HepG2 (cell line): ENCODE measurements around the gene SPATS2. TPM values are rescaled to one million over a fixed set of nuclear protein-coding genes. Genes with fewer than 3 reads are reported as not detected.

Experiments
- ESRRA ChIP-seq: sonication (generic); formaldehyde crosslinking; IDR thresholded peaks from 2 replicates; pipeline ENCODE4 v1.5.1; 2020; ENCODE audit warnings: mild to moderate bottlenecking, low read depth, missing genetic modification reagents
- ETV5 ChIP-seq: IDR thresholded peaks from 2 replicates; pipeline ENCODE4 v1.6.1; 2018; ENCODE audit warnings: missing biosample characterization, missing genetic modification reagents, inconsistent platforms, borderline replicate concordance
- FLYWCH1 ChIP-seq: sonication (generic); formaldehyde crosslinking; IDR thresholded peaks from 2 replicates; pipeline ENCODE4 v1.8.1; 2023; ENCODE audit warnings: mild to moderate bottlenecking, missing genetic modification reagents
- FOXK1 ChIP-seq: sonication (generic); formaldehyde crosslinking; IDR thresholded peaks from 2 replicates; pipeline ENCODE4 v1.4.0; 2020; ENCODE audit warnings: low read depth, missing genetic modification reagents, borderline replicate concordance
- FOXO4 ChIP-seq: sonication (generic); formaldehyde crosslinking; conservative IDR thresholded peaks from 2 replicates; pipeline ENCODE4 v1.8.1; 2023; ENCODE audit warnings: missing genetic modification reagents
- GATAD2A ChIP-seq: IDR thresholded peaks from 2 replicates; pipeline ENCODE4 v1.6.1; 2016
- RAD21 ChIP-seq: fragments of 450-650 bp; formaldehyde crosslinking; IDR thresholded peaks from 2 replicates; pipeline ENCODE4 v1.5.0; 2020; ENCODE audit warnings: mild to moderate bottlenecking
- RCOR2 ChIP-seq: IDR thresholded peaks from 2 replicates; pipeline ENCODE4 v1.6.1; 2016; ENCODE audit warnings: missing biosample characterization, missing genetic modification reagents
- RXRB ChIP-seq: IDR thresholded peaks from 2 replicates; pipeline ENCODE4 v1.6.1; 2016; ENCODE audit warnings: borderline replicate concordance, missing genetic modification reagents, missing compliant biosample characterization
- SIX1 ChIP-seq: sonication (generic); formaldehyde crosslinking; IDR thresholded peaks from 2 replicates; pipeline ENCODE4 v1.4.0; 2020; ENCODE audit warnings: missing genetic modification reagents, borderline replicate concordance
- SRSF9 ChIP-seq: fragments of 200-400 bp; formaldehyde crosslinking; IDR thresholded peaks from 2 replicates; pipeline ENCODE4 v1.6.1; 2018; ENCODE audit warnings: borderline replicate concordance, mild to moderate bottlenecking, low read depth, low read length; ENCODE audit not compliant: insufficient read depth, poor library complexity, severe bottlenecking
- TRIM24 ChIP-seq: sonication (generic); formaldehyde crosslinking; IDR thresholded peaks from 2 replicates; pipeline ENCODE4 v1.8.0; 2022; ENCODE audit warnings: mild to moderate bottlenecking, missing genetic modification reagents
- ZBTB1 ChIP-seq: sonication (generic); formaldehyde crosslinking; IDR thresholded peaks from 2 replicates; pipeline ENCODE4 v1.4.0; 2020; ENCODE audit warnings: missing genetic modification reagents, borderline replicate concordance
- ZFYVE20 ChIP-seq: sonication (generic); formaldehyde crosslinking; IDR thresholded peaks from 2 replicates; pipeline ENCODE4 v1.8.0; 2023; ENCODE audit warnings: low read depth, mild to moderate bottlenecking, moderate library complexity, missing genetic modification reagents, borderline replicate concordance
- ZMYM2 ChIP-seq: sonication (generic); formaldehyde crosslinking; IDR thresholded peaks from 2 replicates; pipeline ENCODE4 v1.8.0; 2022; ENCODE audit warnings: mild to moderate bottlenecking, missing genetic modification reagents
- ZNF180 ChIP-seq: sonication (generic); formaldehyde crosslinking; IDR thresholded peaks from 2 replicates; pipeline ENCODE4 v1.4.0; 2020; ENCODE audit warnings: low read depth, missing genetic modification reagents, borderline replicate concordance
- ZNF205 ChIP-seq: IDR thresholded peaks from 2 replicates; pipeline ENCODE4 v1.6.1; 2018; ENCODE audit warnings: missing biosample characterization, missing genetic modification reagents
- ZNF253 ChIP-seq: sonication (generic); formaldehyde crosslinking; IDR thresholded peaks from 2 replicates; pipeline ENCODE4 v1.8.0; 2022; ENCODE audit warnings: mild to moderate bottlenecking, missing genetic modification reagents, borderline replicate concordance
- ZNF362 ChIP-seq: sonication (generic); formaldehyde crosslinking; IDR thresholded peaks from 2 replicates; pipeline ENCODE4 v1.4.0; 2020; ENCODE audit warnings: missing genetic modification reagents, mild to moderate bottlenecking, borderline replicate concordance
- ZNF44 ChIP-seq: sonication (generic); formaldehyde crosslinking; IDR thresholded peaks from 2 replicates; pipeline ENCODE4 v1.5.1; 2020; ENCODE audit warnings: mild to moderate bottlenecking, missing genetic modification reagents
- ZNF546 ChIP-seq: sonication (generic); formaldehyde crosslinking; conservative IDR thresholded peaks from 2 replicates; pipeline ENCODE4 v1.8.1; 2023; ENCODE audit warnings: mild to moderate bottlenecking, missing genetic modification reagents
- ZNF709 ChIP-seq: sonication (generic); formaldehyde crosslinking; IDR thresholded peaks from 2 replicates; pipeline ENCODE4 v1.5.0; 2020; ENCODE audit warnings: mild to moderate bottlenecking, missing genetic modification reagents
- ZNF747 ChIP-seq: sonication (generic); formaldehyde crosslinking; IDR thresholded peaks from 2 replicates; pipeline ENCODE4 v1.8.1; 2023; ENCODE audit warnings: missing genetic modification reagents, mild to moderate bottlenecking, borderline replicate concordance
- ZZZ3 ChIP-seq: sonication (generic); formaldehyde crosslinking; IDR thresholded peaks from 2 replicates; pipeline ENCODE4 v1.4.0; 2020; ENCODE audit warnings: missing genetic modification reagents, mild to moderate bottlenecking, borderline replicate concordance
- polyA plus RNA-seq, 8 experiments: library from polyadenylated mRNA; depleted of rRNA in 3 of 8; stranded (reverse) in 7 of 8; unstranded in 1 of 8; fragments of >200 nt; fragmentation: Illumina TruSeq in 4 of 8; extraction: Trizol in 4 of 8; gene quantifications; 2 replicates each; pipeline versions ENCODE4 v1.2.1 to v1.2.3, GENCODE V29; 2011 to 2016; ENCODE audit warnings: low read depth in 4 of 8, missing spikeins in 1 of 8, mixed read lengths in 1 of 8; ENCODE audit not compliant: insufficient read depth in 1 of 8
- total RNA-seq, 5 experiments: library from RNA; depleted of rRNA; stranded (reverse); fragments of >200 nt; fragmentation: Illumina TruSeq; extraction: Trizol; gene quantifications; 2 replicates each; pipeline ENCODE4 v1.2.3, GENCODE V29; 2016; ENCODE audit warnings: low read depth in 1 of 5
- TF ChIP-seq, protein P1 (sequence below): sonication (generic); formaldehyde crosslinking; IDR thresholded peaks from 2 replicates; pipeline ENCODE4 v1.8.0; 2022; ENCODE audit warnings: mild to moderate bottlenecking, missing genetic modification reagents, moderate library complexity

SPATS2 gene
- total and polyA plus RNA-seq, 2 of the 13 experiments (the other 11 are each of a cell fraction or from before 2014, with no cell fraction given), result 19.3 to 28.1 TPM

GRCh38 chr12:49567611-49568441 is 200.6 kb downstream of the SPATS2 start, which contains the start of gene MCRS1 (continued):
- TF ChIP-seq ZNF546 (CRISPR knock-in tag), result no peak
- no peak for TF ChIP-seq RAD21 (CRISPR knock-in tag)
- peak; percentile 48; the same call in 1 of the 2 replicates for TF ChIP-seq RXRB (CRISPR knock-in tag)
- no peak; the same call in 1 of the 2 replicates for TF ChIP-seq ESRRA (CRISPR knock-in tag)
- TF ChIP-seq FLYWCH1 (CRISPR knock-in tag), result no peak
- TF ChIP-seq ZBTB1 (CRISPR knock-in tag), result no peak
- no peak for TF ChIP-seq ZNF205 (CRISPR knock-in tag)
- 0 out of 2 replicates have a peak, but pooled peaks have one; percentile 6 for TF ChIP-seq RCOR2
- TF ChIP-seq, protein P1, sequence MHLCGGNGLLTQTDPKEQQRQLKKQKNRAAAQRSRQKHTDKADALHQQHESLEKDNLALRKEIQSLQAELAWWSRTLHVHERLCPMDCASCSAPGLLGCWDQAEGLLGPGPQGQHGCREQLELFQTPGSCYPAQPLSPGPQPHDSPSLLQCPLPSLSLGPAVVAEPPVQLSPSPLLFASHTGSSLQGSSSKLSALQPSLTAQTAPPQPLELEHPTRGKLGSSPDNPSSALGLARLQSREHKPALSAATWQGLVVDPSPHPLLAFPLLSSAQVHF (CRISPR knock-in tag), result no peak
- TF ChIP-seq TRIM24 (CRISPR knock-in tag), result no peak
- no peak for TF ChIP-seq SIX1 (CRISPR knock-in tag)
- peak; percentile 32; the same call in 1 of the 2 replicates for TF ChIP-seq ZNF709 (CRISPR knock-in tag)
- peak; percentile 70; the same call in 1 of the 2 replicates for TF ChIP-seq ZNF747 (CRISPR knock-in tag)
- no peak for TF ChIP-seq ZNF253 (CRISPR knock-in tag)
- TF ChIP-seq ZNF44 (CRISPR knock-in tag), result no peak; the same call in 1 of the 2 replicates
- TF ChIP-seq FOXK1, result peak; percentile 67; the same call in 1 of the 2 replicates
- TF ChIP-seq ZZZ3 (CRISPR knock-in tag), result no peak
- TF ChIP-seq ETV5 (CRISPR knock-in tag), result peak; percentile 59; the same call in 1 of the 2 replicates
- TF ChIP-seq ZFYVE20 (CRISPR knock-in tag), result no peak
- TF ChIP-seq ZNF180 (CRISPR knock-in tag), result no peak
- TF ChIP-seq FOXO4, result no peak
- TF ChIP-seq ZNF362 (CRISPR knock-in tag), result no peak
- no peak for TF ChIP-seq ZMYM2
- TF ChIP-seq GATAD2A, result peak; percentile 35; the same call in 1 of the 2 replicates
- TF ChIP-seq SRSF9, result no peak
